Fibroblast of villous mesenchyme (primary cell): Measurements from ENCODE around the gene KAT2A. TPM values are rescaled to one million over a fixed set of nuclear protein-coding genes. Genes with fewer than 3 reads are reported as not detected.

Experiments
- DNase-seq: peaks from one replicate; pipeline ENCODE4 v3.0.0-alpha.2; 2010; ENCODE audit warnings: low read depth
- H3K4me3 ChIP-seq: 2 replicates; pipeline ENCODE4 v1.5.1; 2011; ENCODE audit warnings: low read depth, mild to moderate bottlenecking, low read length
- total RNA-seq: library from RNA; depleted of rRNA; stranded (reverse); fragments of >200 nt; gene quantifications from 2 replicates; pipeline ENCODE4 v1.2.3, GENCODE V29; 2012
- TF ChIP-seq, protein P1 (sequence below): IDR thresholded peaks from 2 replicates; pipeline ENCODE4 v1.5.1; 2012; ENCODE audit warnings: low read depth, mild to moderate bottlenecking, low read length; ENCODE audit not compliant: insufficient read depth

KAT2A gene
- total RNA-seq: 10.6 and 13.0 TPM in 2 replicates

DNA sequence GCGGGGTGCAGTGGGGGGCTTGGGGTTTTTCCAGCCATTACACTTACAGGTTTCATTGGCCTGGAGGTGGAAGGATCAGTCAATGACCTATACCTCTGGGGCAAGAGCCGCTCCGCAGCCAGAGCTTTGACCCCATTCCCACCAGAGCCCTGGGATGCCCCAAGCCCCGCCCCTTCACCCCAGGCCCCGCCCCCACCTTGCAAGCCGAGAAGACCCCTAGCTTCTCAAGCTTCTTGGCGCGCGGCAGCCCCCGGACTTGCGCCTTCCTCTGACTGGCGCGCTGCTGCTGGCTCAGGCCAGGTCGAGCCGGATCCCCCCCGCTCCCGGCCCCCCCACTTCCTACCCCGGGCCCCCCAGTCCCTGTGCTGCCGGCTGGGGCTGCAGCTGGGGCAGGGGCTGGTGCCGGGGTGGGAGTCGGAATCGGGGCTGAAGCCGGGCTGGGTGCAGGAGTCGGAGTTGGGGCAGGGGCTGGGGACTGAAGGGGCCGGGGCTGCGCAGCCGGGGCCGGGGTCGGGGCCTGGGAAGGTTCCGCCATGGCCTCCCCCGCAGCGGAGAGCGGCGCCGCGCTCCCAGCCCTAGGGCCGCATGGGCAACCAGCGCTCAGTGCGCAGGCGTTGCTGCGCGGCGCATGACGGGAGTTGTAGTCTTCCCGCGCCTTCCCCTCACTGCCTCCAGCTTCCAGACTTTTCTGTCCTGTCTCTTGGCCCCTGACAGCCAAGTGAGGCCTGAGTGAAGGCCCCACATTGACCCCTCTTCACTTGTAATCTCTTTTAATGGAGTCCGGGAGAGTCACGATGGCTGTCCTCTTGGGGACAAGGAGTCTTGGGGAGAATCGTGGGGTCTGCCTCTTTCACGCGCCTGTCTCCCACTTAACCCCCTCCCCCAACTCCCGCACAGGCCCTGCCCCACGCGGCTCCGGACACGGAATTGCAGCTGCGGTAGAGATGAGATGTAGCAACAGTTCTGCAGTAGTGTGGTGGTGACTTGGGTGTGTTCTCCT lies at the start of gene KAT2A:
Gene KAT2A, minus strand, starts transcription at position 598 of the 1,000 bp plus-strand sequence. Its CDS starts 63 bp downstream, at position 535.
- peak; percentile 74 for DNase-seq
- TF ChIP-seq, protein P1, sequence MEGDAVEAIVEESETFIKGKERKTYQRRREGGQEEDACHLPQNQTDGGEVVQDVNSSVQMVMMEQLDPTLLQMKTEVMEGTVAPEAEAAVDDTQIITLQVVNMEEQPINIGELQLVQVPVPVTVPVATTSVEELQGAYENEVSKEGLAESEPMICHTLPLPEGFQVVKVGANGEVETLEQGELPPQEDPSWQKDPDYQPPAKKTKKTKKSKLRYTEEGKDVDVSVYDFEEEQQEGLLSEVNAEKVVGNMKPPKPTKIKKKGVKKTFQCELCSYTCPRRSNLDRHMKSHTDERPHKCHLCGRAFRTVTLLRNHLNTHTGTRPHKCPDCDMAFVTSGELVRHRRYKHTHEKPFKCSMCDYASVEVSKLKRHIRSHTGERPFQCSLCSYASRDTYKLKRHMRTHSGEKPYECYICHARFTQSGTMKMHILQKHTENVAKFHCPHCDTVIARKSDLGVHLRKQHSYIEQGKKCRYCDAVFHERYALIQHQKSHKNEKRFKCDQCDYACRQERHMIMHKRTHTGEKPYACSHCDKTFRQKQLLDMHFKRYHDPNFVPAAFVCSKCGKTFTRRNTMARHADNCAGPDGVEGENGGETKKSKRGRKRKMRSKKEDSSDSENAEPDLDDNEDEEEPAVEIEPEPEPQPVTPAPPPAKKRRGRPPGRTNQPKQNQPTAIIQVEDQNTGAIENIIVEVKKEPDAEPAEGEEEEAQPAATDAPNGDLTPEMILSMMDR: no peak
- peak within 1 kb of the TSS; percentile 65 for H3K4me3 ChIP-seq

DNA sequence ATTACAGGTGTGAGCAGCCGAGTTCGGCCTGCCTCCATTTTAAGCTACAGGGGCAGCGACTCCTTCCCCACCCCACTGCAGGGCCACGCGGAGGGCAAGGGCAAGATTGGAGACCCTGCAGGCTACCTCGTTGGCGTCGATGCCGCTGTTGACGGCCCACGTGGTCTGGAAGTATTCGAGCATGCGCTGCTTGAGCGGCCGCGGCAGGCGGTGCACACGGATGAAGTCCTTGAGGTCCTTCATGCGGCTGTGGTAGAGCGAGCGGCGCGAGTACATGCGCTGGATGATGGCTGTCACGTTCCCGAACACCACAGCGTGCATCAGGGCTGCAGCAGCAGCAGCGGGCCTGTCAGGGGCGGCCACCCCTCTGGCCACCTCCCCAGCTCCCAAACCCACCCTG lies 48.2 kb upstream of the KAT2A start:
- no peak for DNase-seq
- TF ChIP-seq, protein P1: no peak

GRCh38 chr17:42167807-42168206 lies 46.6 kb upstream of the KAT2A start:
- no peak for DNase-seq
- TF ChIP-seq, protein P1: no peak
- H3K4me3 ChIP-seq: no peak overlapping the region

More for the DNA sequence above, 48.2 kb upstream of the KAT2A start:
- H3K4me3 ChIP-seq: no peak overlapping the region

GRCh38 chr17:42166196-42166763 lies 45.1 kb upstream of the KAT2A start:
- no peak overlapping the region for H3K4me3 ChIP-seq
- no peak for DNase-seq
- TF ChIP-seq, protein P1: no peak

GRCh38 chr17:42165751-42166150 lies 44.6 kb upstream of the KAT2A start:
- no peak overlapping the region for H3K4me3 ChIP-seq
- TF ChIP-seq, protein P1: no peak
- DNase-seq: no peak

- TF ChIP-seq, protein P1: no peak
- DNase-seq: no peak
- H3K4me3 ChIP-seq: no peak overlapping the region
Observed at GRCh38 chr17:42163696-42164407, 42.7 kb upstream of the KAT2A start.
